GM19395 (cell line): ENCODE measurements around the gene TBC1D28.
"Not testable (repeated sequence)": the region's sequence is repeated elsewhere in the genome, so short reads cannot be mapped to it uniquely, and the experiment has no call there.

ENCODE experiments used
- ATAC-seq: cut with Tn5 transposase; IDR thresholded peaks from one replicate; pipeline ENCODE4 v1.9.1; 2021; ENCODE audit warnings: mild to moderate bottlenecking, moderate library complexity; ENCODE audit not compliant: unreplicated experiment

The TBC1D28 gene

GRCh38 chr17:18617613-18618012, 26.6 kb downstream of the TBC1D28 start:
- ATAC-seq = not testable (repeated sequence)

DNA sequence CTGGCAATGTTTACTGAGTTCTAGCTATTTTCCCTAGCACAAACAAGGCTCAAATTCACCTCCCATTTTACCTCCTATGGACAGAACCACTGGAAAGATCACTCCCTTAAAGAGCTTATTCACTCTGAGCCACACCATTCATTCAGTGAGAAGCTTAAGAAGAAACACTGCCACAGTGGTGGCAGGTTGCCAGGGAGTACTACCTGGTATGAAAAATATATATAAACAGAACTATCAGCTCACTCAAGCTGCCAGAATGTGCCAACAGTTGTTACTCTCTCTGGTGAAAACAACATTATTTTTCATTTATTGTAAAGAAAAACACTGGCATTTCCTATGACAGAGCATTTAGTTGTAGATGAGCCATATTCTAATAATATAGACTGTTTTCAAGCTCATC, 31.2 kb downstream of the TBC1D28 start:
- not testable (repeated sequence) for ATAC-seq

DNA sequence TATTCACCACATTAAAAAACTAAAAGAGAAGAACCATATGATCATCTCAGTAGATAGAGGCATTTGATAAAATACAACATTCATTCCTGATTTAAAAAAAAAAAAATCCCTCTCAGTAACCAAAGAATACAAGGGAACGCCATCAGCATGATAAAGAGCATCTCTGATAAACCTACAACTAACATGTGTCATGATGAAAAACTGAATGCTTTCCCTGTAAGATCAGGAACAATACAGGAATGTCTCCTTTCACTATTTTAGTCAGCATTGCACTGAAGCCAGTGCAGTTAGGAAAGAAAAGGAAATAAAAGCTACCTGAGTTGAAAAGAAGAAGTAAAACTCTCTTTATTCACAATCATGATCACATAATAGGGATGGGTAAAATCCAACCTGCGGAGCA, 51.1 kb downstream of the TBC1D28 start:
- ATAC-seq = not testable (repeated sequence)
